Right forelimb (tissue), 1 donor: Measurements from ENCODE around the gene EMD.
"Not testable (repeated sequence)": the region's sequence is repeated elsewhere in the genome, so short reads cannot be mapped to it uniquely, and the experiment has no call there.

Source experiments
- DNase-seq: peaks from one replicate; pipeline ENCODE4 v3.0.0-alpha.2; 2018

Gene EMD

DNA sequence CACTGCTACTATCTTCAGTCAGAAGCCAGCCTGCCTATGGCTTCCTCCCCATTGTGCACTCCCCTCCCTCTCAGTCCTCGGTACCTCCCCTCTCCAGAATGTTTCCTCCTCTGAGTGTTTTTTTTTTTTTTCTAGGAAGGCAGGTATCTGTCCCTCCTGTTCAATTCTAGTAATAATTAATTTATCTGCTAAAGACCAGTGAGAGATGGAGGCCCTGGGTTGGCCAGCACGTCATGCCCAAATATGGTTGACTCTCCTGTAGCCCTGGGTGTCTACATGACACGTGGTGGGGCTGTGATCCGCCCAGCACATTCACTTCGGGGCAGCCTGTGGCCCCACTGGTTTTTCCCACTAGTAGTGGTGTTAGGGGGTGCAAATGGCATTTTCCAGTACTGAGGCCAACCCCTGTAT is 6.5 kb upstream of the EMD start:
- DNase-seq: no peak

DNA sequence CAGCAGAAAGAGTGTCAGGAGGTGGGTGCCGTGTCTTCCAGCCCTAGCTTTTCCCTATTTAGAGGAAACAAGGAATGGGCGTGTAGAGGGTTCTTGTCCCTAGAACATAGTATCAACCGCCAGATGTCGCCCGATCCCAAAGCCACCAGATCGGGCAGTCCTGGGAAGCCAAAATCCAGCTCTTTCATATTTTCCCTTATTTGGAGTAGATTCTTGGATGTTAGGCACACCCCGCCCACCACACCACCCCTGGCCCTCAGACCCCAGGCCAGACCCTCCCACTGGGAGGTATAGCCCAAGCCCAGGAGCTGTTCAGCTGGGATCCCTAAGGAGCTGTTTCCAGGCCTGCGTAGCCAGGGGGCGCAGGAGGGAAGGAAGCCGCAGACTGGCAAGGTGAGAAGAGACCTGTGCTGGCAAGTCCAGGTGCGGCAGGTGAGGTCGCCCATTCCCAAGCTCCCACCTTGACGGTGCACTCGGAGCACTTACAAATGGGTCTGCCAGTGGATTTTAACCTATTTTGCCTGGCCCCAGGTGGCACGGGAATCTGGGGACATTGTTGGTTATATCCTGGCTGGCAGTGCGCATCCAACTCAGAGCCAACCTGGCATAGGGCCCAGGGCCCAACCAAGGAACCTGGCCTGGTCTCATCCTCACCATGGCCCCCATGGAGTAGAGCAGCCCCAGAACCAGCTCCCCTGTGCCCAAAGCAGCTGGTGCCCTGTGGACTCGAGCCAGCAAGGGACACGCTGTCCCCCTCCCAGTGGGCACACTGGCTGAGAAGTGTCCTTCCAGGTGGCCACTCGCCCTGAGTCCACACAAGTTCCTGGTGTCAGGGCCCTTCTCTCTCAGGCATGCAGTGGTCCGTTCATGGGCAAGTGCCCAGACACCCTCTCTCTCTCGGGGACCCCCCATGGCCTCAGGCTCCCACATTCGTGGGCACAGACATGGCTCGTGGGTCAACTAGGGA is 5.5 kb upstream of the EMD start:
- DNase-seq: peak; percentile 75

DNA sequence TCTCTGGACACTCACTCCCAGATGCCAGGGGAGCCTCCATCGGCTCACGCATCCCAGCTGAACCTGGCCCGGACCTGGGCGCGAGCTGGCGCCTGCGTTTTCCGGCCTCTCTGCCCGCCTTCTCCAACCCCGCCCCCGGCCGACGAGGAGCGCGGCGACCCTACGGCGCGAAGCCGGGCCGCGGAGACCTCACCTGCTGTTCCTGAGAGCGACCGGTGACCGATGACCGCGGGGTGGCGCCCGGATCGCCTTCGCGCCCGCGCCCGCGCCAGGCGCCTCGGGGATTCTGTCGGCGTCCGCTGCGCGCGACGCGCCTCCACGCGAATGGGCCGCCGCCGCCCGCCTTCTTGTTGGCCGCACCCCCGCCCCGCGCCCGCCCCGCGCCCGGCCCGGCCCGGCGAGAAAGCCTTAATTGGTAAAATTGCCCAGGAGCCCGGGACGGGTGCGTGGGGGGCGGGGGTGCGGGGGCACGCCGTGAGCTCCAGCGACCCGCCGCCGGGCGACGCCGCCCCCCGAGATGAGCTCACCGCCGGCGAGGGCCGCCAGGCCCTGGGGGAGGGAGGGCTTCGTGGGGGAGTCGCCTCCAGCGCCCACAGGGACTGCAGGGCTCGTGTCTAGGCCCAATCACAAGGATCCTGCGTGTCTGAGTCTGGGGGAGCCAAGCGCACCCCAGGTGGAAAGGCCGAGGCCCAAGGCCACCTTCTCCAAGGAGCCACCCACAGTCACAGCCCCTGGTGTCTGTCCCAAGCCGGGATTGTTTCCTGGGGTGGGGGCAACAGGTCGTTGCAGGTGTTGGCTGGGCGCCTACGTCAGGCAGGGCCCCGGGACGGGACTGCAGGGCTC is 4.6 kb upstream of the EMD start, which contains the start of gene FLNA:
Gene FLNA (minus strand): TSS at position 322 of the 843 bp plus-strand sequence. CDS start 3,389 bp downstream, outside the sequence.
- no peak for DNase-seq

DNA sequence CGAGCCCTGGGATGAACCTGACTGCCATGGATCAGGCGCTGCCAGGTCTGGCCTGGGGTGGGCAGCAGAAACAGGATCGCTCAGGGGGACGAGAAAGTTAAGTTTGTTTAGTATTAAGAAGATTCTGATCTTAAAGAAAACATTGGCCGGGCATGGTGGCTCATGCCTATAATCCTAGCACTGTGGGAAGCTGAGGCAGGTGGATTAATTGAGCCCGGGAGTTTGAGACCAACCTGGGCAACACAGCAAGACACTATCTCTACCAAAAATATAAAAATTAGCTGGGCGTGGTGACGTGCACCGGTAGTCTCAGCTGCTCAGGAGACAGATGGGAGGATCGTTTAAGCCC is 4.0 kb upstream of the EMD start:
- no peak for DNase-seq

DNA sequence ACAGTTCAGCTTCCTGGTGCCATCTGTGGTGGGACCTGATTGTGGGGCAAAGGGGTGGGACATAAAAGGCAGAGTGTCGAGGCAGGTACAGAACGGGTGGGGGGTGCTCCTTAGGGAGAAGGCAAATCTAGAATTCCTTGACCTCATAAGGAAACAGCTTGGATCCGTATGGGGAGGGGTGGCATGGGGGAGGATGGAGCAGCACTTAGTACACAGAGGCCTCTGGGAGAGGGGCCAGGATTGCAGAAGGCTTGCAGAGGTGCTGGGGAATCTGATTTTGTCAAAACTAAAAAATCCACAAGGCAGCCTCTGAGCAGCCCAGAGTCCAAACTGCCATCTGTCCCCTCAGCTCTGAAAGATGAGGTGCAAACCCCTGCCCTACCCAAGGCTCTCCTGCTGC is 2.3 kb upstream of the EMD start:
- DNase-seq: no peak

DNA sequence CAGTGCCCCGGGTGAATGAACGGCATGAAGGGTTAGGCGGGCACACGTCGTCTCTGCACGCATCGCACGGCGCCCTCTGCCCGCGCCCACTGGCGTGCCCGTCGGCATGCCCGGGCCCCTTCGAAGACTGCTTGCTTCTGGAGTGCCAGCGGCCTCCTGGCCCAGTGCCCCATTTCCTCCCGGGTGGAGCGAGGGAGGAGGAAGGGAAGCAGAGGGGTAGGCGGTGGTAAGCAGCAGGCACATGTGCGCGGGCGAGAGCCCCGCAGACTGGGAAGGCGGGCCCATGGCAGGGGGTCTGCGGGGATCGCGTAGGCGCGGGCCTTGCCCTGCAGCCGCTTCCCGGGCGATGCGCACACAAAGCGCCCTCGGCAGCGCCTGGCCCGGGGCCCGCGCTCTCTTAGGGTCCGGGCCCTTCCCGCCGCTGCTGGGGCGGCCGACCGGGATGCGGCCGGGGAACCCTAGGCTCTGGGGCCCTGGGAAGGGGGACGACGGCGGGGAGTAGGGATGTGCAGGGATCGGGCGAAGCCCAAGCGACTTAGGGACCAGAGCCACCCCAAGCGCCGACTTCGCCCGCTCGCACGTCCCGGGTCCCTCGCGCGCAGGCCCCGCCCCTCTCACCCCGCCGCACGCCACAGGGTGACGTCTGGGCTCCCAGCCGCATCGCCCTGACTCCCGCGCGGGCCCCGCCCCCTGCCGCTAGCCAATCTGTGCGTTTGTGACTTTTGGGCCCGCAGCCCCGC is 866 bp upstream of the EMD start:
- peak; percentile 79 for DNase-seq

DNA sequence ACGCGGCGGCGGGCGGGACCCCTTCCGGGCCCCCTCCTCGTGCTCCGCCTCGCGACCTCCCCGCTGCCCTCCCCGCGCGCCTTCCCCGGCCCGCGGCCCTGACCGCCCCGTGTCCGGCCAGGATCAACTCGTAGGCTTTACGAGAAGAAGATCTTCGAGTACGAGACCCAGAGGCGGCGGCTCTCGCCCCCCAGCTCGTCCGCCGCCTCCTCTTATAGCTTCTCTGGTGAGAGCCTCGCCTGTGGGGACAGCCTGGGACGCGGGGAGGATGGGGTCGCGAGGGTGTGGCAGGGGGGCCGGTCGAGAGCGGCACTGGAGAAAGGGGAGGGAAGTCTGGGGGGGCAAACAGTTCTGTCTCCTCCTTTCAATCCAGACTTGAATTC is 465 bp downstream of the EMD start:
- no peak for DNase-seq

DNA sequence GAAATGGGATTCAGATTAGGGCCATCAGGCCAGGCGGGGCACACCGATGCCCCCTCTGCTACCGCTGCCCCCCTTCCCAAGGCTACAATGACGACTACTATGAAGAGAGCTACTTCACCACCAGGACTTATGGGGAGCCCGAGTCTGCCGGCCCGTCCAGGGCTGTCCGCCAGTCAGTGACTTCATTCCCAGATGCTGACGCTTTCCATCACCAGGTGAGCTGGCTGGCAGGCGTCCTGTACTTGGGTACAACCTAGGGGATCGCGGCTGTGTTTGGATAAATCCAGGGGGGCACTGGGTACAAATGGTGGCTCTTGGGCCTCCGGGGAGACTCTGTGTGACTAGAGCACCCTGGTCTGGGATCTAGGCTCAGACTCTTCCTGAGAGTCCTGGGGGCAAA is 1.1 kb downstream of the EMD start:
- DNase-seq: no peak

DNA sequence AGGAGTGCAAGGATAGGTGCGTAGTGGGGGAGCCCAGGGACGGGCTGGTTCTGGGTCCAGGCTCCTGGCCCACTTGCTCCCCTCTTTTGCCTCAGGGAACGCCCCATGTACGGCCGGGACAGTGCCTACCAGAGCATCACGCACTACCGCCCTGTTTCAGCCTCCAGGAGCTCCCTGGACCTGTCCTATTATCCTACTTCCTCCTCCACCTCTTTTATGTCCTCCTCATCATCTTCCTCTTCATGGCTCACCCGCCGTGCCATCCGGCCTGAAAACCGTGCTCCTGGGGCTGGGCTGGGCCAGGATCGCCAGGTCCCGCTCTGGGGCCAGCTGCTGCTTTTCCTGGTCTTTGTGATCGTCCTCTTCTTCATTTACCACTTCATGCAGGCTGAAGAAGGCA is 1.7 kb downstream of the EMD start:
- DNase-seq: no peak

DNA sequence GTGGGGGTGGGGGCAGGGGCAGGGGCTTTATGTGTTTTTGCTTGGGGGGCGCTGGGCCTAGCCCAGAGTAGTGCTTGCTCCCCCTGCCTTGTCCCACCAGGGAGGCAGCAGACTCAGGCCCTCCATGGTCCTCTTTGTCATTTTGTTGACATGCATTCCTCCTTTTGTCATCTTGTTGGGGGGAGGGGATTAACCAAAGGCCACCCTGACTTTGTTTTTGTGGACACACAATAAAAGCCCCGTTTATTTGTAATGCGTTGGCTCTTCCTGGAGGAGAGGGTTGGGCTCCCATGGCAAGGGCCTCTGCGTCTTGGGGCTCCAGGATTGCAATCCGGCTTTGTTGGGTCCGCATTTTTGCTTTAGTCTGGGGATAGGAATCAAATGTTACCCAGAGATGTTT is 2.2 kb downstream of the EMD start:
- no peak for DNase-seq

DNA sequence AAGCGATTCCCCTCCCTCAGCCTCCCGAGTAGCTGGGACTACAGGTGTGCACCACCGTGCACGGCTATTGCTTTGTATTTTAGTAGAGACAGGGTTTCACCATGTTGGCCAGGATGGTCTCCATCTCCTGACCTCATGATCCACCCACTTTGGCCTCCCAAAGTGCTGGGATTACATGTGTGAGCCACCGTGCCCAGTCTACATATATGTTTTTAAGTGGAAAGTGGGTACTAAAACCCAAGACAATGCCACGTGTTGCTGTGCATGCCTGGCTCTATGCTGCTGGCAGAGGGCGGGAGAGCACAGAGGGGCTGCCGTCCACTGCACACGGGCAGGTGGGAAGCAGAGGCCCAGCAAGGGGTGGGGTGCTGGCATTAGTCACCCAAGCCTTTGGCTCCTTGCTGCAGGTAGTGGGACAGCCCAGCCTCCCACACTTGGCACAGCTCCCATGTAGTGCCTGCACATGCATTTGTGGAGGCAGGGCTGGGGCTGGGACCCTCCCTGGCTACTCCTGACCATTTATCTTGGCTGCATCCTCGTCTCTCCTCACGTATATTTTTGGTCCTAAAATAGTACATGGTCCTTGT is 3.5 kb downstream of the EMD start:
- no peak for DNase-seq

DNA sequence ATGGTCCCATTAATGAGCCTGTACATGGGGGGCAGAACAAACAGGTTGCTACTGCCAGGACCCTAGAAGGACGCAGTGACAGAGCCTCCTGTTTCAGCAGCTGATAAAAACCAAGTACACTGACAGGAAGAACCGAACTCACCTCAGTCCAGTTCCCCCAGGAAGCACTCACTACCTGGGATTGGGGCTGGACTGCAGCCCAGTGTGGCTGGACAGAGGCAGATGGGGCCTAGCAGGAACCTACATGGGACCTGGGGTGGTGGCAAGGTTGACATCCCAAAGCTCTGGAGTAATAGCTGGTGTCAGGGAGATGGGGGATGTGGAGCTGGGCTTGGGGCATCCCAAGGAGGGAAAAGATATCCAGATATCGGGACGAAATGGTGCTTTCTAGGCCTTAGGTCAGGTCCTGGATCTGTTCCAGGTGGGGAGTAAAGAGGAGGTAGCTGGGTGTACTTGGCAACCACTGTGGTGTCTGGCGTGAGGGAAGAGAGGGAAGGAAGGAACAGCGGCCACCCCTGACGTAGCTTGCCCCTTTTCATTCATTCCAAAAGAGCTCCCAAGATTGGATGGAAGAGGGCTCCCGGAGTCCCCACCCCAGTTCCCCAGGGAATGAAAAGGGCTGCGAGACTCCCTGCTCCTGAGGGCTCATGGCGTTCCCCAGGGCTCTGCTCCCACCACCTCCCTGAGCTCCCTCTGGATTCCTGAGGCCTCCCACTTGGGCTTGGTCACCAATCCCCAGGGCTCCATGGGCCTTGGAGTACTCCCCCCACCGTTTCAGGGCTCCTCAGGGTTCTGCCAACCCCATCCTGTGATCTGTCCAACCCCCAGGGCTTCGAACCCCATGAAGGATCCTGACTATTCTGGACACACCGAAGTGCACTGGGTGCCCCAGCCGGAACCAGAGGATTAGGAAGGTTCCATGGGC is 4.5 kb downstream of the EMD start:
- no peak for DNase-seq

DNA sequence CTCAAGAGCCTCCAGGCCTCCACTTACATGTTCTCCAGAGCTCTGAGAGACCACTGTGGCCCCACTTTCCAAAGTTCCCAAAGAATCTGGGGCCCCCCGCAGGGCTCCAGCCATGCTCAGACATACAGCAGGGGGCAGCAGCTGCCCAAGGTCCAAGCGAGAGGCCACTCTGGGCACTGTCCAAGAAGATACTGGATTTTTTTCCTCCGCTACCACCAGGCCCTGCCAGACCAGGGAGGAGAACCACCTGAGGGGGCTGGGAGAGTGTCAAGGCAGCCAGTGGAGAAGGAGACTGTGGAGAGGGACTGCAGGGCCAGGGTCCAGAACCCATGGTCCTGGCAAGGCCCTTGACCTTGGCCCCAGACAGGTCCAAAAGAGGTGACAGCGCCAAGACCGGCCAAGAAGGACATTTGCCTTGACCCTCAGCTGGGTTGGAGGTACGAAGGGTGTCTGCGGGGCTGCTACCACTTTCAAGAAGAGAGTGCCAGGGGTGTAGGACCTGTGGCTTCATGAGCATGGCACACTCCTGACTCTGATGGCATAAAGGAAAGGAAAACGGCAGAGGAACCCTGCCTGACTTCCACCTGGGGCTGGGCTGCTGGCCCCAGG is 5.3 kb downstream of the EMD start:
- no peak for DNase-seq

DNA sequence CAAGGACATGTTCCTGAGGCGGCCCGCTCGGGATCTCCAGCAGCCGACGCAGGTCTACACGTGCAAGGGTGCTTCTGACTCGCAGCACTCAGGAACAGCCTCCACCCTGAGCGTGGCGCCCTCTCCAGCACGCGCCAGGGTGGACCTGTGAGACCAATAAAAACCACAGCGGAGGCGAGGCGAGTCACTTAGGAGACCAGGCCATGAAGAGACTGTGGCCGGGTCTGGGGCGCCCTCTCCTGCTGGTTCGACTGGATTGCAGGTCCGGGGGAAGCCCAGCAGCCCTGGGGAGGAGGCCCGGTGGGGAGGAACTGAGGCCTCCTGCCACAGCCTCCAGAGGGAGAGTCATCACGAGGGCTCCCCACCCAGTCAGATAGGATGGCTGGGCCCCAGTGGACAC is 9.0 kb downstream of the EMD start:
- not testable (repeated sequence) for DNase-seq

DNA sequence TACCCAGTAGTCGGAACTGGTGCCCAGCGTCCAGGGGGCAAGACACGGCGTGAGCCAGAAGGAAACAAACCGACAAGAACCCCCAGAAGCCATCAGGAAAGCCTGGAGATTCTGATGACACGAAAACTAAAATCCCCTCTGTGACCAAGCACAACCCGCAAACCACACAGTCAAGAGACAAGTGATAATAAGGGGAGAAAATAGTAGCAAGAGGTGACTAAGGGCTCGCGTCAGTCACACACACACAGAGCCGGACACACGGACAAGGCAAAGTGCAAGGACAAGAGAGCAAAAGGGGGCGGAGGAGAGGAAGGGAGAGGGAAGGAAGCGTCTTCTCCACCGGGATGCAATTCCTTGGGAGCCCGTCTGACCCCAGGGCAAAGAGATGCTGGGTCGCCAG is 9.6 kb downstream of the EMD start:
- DNase-seq: not testable (repeated sequence)

DNA sequence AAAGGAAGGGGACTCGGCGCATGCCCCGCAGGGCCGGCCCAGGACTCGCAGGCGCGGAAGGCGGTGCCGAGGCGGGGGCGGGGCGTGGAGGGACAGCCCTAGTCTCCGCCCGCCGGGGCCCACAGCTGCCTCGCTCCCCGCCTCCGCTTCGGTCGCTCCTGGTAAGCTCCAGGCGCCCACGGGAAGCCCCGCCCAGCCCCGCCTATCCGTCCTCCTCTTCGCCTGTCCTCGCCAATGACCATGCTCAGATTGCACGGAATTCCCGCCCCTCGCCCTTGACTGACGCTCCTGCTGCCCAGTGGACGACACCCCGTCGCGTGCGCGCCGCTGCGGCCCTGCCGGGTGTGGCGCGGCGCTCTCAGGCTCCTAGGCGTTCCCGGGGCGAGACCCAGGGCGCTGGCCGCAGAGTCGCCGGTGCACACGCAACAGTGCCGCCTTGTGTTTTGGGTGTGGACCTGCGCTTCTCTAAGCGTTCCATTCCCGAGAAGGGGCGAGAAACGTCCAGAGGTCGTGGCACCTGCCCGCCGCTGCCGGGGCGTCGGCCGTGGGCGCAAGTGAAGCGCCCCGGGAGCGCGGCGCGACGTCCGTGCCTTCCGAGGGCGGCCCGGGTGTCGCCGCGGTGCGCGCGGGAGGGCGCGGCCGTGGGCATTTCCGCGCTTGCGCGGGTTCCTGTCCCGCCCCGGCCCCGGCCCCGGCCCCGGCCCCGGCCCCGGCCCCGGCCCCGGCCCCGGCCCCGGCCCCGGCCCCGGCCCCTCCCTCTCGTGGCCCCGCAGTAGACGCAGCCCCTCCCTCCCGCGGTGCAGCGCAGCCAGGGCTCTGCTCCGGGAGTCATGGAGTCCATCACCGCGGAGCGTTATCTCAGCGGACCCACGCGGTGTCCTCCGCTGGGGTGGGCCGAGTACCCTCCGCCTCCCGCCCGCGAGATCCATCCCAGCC is 11.0 kb downstream of the EMD start:
- DNase-seq: not testable (repeated sequence)

DNA sequence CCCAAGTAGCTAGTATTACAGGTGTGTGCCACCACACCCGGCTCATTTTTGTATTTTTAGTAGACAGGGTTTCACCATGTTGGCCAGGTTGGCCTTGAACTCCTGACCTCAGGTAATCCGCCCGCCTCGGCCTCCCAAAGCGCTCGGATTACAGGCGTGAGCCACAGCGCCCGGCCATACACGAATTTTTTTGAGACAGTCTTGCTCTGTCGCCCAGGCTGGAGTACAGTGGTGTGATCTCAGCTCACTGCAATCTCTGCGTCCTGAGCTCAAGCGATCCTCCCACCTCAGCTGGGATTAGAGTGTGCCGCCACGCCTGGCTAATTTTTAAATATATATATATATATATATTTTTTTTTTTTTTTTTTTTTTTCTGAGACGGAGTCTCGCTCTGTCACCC is 17.3 kb downstream of the EMD start:
- DNase-seq: not testable (repeated sequence)

DNA sequence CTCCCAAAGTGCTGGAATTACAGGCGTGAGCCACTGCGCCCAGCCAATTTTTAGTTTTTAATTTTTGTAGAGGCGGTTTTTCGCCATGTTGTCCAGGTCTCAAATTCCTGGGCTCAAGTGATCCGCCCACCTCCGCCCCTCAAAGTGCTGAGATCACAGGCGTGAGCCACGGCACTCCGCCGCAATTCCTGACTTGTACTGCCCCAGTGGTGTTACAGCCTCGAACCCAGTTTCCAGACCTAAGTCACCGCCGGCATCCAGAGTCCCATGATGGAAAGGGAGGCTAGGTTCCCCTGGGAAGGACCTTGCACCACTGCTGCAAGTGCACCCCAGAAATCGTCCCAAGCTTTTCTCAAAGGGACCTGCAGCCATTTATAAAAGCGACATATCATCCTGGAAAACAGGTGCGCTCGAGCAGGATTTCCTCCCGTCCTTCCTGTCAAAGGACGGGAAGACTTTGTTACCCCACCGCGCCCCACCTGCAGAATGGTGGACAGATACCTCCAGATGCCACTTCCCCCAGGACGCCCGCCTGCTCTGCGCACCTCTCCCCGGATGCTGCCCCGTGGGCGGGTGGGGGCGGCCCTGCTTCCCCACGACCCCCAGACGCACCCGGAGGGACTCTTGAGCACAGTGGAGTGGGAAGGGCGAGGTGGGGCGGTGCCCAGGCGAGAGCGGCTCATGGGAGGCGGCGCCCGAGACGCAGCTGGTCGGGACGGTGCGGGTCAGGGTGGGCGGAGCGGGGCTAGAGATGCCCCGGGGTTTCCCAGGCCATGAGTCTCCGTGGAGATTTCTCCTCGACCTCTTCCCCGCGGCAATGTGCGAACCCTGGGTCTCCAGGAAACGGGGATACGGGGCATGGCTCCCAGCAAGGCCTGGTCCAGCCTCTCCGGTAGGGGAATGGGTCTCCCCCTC is 18.1 kb downstream of the EMD start:
- peak; percentile 83 for DNase-seq
